HG03571 (cell line): ENCODE results near the gene ADAD2.
"Not testable (repeated sequence)": the region's sequence is repeated elsewhere in the genome, so short reads cannot be mapped to it uniquely, and the experiment has no call there.

Experiments used
- ATAC-seq: cut with Tn5 transposase; IDR thresholded peaks from one replicate; pipeline ENCODE4 v1.9.1; 2021; ENCODE audit not compliant: unreplicated experiment

ADAD2 gene

GRCh38 chr16:84195201-84196093 is 4.5 kb downstream of the ADAD2 start:
- no peak for ATAC-seq

- no peak for ATAC-seq
Measured at GRCh38 chr16:84196101-84196500, 5.1 kb downstream of the ADAD2 start.

GRCh38 chr16:84196727-84197394 is 5.9 kb downstream of the ADAD2 start:
- ATAC-seq = no peak

GRCh38 chr16:84197466-84198128 is 6.6 kb downstream of the ADAD2 start:
- ATAC-seq = no peak

GRCh38 chr16:84198401-84198800 is 7.4 kb downstream of the ADAD2 start:
- ATAC-seq = no peak

GRCh38 chr16:84199097-84199496 is 8.1 kb downstream of the ADAD2 start:
- ATAC-seq = no peak

GRCh38 chr16:84199861-84200260 is 8.9 kb downstream of the ADAD2 start:
- no peak for ATAC-seq

GRCh38 chr16:84204551-84204950 is 13.6 kb downstream of the ADAD2 start:
- ATAC-seq = not testable (repeated sequence)

GRCh38 chr16:84205123-84205522 is 14.2 kb downstream of the ADAD2 start:
- ATAC-seq = not testable (repeated sequence)

- no peak for ATAC-seq
Measured at GRCh38 chr16:84205976-84206691, 15.2 kb downstream of the ADAD2 start.

- ATAC-seq = no peak
Measured at GRCh38 chr16:84207251-84207650, 16.3 kb downstream of the ADAD2 start.

GRCh38 chr16:84207879-84208278 is 16.9 kb downstream of the ADAD2 start:
- no peak for ATAC-seq

GRCh38 chr16:84209989-84210388 is 19.0 kb downstream of the ADAD2 start:
- no peak for ATAC-seq

- ATAC-seq = no peak
Measured at GRCh38 chr16:84212154-84212553, 21.2 kb downstream of the ADAD2 start.

GRCh38 chr16:84212631-84213030 is 21.7 kb downstream of the ADAD2 start:
- ATAC-seq = no peak

DNA sequence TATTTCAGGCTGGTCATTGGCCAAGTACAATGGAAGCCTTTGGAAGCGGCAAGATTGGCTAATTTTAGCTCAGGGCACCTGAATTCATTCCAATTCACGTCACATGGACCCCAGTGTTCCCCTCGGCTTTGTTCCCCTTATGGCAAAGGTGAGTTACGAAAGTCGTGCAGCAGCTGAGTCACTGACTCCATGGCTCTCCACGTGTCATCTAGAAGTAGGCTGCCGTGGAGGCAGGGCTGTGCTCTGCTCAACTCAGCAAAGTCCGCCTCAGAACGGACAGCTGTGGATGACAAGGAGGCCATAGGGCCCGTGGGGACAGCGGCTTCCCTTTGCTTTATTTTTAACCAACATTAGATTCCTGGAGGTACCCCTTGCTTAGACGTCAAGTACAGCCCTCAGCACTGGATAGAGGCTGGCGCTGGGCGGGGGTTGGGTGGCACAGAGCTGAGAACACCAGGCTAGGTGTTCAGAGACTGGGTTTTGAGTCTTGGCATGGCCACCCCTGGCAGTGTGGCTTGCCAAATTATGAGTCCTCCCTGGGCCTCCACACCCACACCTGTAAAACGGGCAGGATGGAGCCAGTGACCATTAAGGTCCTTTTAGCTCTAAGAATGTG is 23.6 kb downstream of the ADAD2 start:
- ATAC-seq = no peak

DNA sequence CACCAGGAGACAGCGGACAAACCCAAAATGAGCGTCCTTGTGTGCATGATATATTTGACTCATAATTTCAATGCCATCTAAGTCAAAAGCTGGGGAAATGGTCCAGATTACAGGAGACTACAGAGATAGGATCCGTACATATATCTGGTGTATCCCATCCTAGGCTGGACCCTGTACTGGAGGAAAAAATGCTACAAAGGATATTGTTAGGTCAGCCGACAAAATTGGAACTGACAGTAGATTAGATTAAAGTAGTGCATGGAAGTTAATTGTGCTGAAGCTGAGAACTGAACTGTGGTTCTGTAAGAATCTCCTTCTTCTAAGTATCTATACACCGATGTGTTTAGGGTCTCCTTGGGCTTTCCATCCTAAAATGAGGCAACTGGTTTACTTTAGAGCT is 24.6 kb downstream of the ADAD2 start:
- no peak for ATAC-seq

GRCh38 chr16:84216144-84216543 is 25.2 kb downstream of the ADAD2 start:
- ATAC-seq = not testable (repeated sequence)

DNA sequence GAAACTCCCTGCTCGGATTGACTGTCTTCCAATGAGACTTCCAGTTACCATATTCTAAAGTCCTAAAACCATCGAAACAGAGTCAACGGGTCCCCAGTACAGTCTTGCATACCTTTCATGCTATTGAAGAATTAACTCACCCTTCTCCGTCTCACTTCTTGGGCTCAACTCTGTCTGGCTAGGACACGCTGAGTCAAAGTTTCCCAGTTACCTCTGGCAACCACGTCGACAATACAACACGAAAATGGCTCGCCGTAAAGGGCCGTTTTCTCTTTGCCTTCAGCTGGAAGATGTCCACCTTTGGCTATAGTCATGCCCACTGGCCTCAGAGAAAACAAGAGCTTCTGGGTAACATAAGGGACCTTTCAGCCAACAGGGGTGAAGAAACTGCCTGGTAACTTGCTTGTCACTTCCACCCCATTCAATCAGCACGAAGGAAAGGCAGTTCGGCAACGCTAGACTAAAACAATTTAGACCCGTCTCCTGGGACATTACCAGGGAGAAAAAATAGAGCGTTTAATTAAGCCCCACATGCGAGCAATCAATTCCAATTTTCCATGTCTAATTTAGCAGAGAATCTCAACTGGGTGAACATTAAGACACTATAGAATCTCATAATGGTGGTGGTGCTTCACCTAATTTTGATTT is 27.3 kb downstream of the ADAD2 start:
- no peak for ATAC-seq

DNA sequence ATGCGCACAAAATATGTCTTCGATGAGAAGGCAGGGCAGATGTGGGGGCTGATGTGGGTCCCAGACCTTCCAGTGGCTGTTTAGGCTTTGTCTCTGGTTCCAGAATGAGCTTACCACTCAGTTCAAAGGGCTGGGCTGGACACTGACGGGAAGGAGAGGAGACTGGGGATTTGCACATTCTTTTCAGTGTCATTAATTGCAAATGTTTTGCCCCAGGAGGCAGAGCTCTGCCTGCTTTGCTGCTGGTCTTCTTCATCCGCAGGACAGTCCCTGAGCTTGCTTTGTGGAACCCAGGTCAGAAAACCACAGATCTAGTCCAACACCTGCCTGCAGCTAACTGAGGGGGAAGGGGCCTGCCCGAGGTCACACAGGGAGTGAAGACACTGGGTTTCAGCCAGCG is 28.0 kb downstream of the ADAD2 start:
- ATAC-seq = no peak
